GM23338 (cell line): ENCODE results near the gene OSBPL10.

Source experiments
- EZH2phosphoT487 ChIP-seq: fragments of 200-600 bp; sonication (generic); IDR thresholded peaks from one replicate; pipeline ENCODE4 v1.8.1; 2018; ENCODE audit warnings: antibody characterized with exemption; ENCODE audit not compliant: unreplicated experiment
- POLR2AphosphoS5 ChIP-seq: IDR thresholded peaks from 2 replicates; pipeline ENCODE4 v1.6.1; 2016; ENCODE audit warnings: antibody characterized with exemption, low read depth

GRCh38 chr3:31622636-31623288 lies 358.3 kb downstream of the OSBPL10 start:
- TF ChIP-seq POLR2AphosphoS5 = no peak
- TF ChIP-seq EZH2phosphoT487 = no peak
